Cerebellar cortex (tissue), 1 donor: ENCODE results near the gene AFF3.
"Not testable (repeated sequence)": the region's sequence is repeated elsewhere in the genome, so short reads cannot be mapped to it uniquely, and the experiment has no call there.

Experiments
- DNase-seq: peaks from one replicate; pipeline ENCODE4 v3.0.0-alpha.2; 2015; ENCODE audit warnings: low spot score

AFF3 gene

GRCh38 chr2:99928470-99929053 lies 213.8 kb downstream of the AFF3 start:
- no peak for DNase-seq

GRCh38 chr2:99927690-99928207 lies 214.6 kb downstream of the AFF3 start:
- DNase-seq = not testable (repeated sequence)

- DNase-seq = no peak
Measured at GRCh38 chr2:99926986-99927385, 215.4 kb downstream of the AFF3 start.

- DNase-seq = no peak
Measured at GRCh38 chr2:99925960-99926359, 216.4 kb downstream of the AFF3 start.

- no peak for DNase-seq
Measured at GRCh38 chr2:99922664-99923063, 219.7 kb downstream of the AFF3 start.

- DNase-seq = no peak
Measured at GRCh38 chr2:99921903-99922302, 220.5 kb downstream of the AFF3 start.

- no peak for DNase-seq
Measured at GRCh38 chr2:99918389-99918788, 224.0 kb downstream of the AFF3 start.

- no peak for DNase-seq
Measured at GRCh38 chr2:99915108-99915675, 227.2 kb downstream of the AFF3 start.

- no peak for DNase-seq
Measured at GRCh38 chr2:99911736-99912135, 230.7 kb downstream of the AFF3 start.

- DNase-seq = no peak
Measured at GRCh38 chr2:99910902-99911301, 231.5 kb downstream of the AFF3 start.

GRCh38 chr2:99905636-99906035 lies 236.8 kb downstream of the AFF3 start:
- no peak for DNase-seq

GRCh38 chr2:99905025-99905424 lies 237.4 kb downstream of the AFF3 start:
- DNase-seq = no peak

- no peak for DNase-seq
Measured at GRCh38 chr2:99903981-99904380, 238.4 kb downstream of the AFF3 start.

- peak; percentile 60 for DNase-seq
Measured at GRCh38 chr2:99900556-99900955, 241.8 kb downstream of the AFF3 start.

- DNase-seq = no peak
Measured at GRCh38 chr2:99899882-99900281, 242.5 kb downstream of the AFF3 start.

GRCh38 chr2:99899058-99899855 lies 243.1 kb downstream of the AFF3 start:
- DNase-seq = no peak

GRCh38 chr2:99898336-99899048 lies 243.9 kb downstream of the AFF3 start:
- DNase-seq = no peak

- DNase-seq = no peak
Measured at GRCh38 chr2:99891428-99891780, 251.0 kb downstream of the AFF3 start.

GRCh38 chr2:99890568-99891427 lies 251.6 kb downstream of the AFF3 start:
- no peak for DNase-seq

GRCh38 chr2:99888617-99889016 lies 253.8 kb downstream of the AFF3 start:
- no peak for DNase-seq

GRCh38 chr2:99886418-99886817 lies 256.0 kb downstream of the AFF3 start:
- no peak for DNase-seq

GRCh38 chr2:99883358-99883757 lies 259.0 kb downstream of the AFF3 start:
- no peak for DNase-seq
